HFF-Myc (cell line): Measurements from ENCODE around the gene ORMDL2.

Experiments used
- DNase-seq: peaks from one replicate; pipeline ENCODE4 v3.0.0-alpha.2; 2011; ENCODE audit warnings: low read depth; ENCODE audit errors: extremely low read depth
- H3K4me3 ChIP-seq: replicated peaks from 2 replicates; pipeline ENCODE4 v1.5.1; 2011; ENCODE audit warnings: low read depth, mild to moderate bottlenecking, control low read depth, low read length
- TF ChIP-seq, protein P1 (sequence below): IDR thresholded peaks from 2 replicates; pipeline ENCODE4 v1.5.1; 2012; ENCODE audit warnings: mild to moderate bottlenecking, low read depth, low read length, control low read depth; ENCODE audit errors: missing control alignments

The ORMDL2 gene

GRCh38 chr12:55823419-55823818 lies 5.6 kb downstream of the ORMDL2 start:
- DNase-seq, result no peak
- no peak overlapping the region for H3K4me3 ChIP-seq
- TF ChIP-seq, protein P1, sequence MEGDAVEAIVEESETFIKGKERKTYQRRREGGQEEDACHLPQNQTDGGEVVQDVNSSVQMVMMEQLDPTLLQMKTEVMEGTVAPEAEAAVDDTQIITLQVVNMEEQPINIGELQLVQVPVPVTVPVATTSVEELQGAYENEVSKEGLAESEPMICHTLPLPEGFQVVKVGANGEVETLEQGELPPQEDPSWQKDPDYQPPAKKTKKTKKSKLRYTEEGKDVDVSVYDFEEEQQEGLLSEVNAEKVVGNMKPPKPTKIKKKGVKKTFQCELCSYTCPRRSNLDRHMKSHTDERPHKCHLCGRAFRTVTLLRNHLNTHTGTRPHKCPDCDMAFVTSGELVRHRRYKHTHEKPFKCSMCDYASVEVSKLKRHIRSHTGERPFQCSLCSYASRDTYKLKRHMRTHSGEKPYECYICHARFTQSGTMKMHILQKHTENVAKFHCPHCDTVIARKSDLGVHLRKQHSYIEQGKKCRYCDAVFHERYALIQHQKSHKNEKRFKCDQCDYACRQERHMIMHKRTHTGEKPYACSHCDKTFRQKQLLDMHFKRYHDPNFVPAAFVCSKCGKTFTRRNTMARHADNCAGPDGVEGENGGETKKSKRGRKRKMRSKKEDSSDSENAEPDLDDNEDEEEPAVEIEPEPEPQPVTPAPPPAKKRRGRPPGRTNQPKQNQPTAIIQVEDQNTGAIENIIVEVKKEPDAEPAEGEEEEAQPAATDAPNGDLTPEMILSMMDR, result no peak

DNA sequence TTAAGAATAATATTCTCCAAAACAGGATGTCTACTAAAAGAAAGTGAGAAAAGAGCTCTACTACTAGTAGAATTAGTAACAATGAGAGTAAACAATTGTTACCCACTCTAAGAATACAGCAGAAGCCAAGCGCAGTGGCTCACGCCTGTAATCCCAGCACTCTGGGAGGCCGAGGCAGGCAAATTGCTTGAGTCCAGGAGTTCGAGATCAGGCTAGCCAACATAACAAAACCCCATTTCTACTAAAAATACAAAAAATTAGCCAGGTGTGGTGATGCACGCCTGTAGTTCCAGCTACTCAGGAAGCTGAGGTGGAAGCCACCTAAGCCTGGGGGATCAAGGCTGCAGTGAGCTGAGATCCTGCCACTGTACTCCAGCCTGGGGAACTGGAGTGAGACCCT lies 6.9 kb downstream of the ORMDL2 start:
- H3K4me3 ChIP-seq, result no peak overlapping the region
- DNase-seq, result no peak
- TF ChIP-seq, protein P1, result no peak

- TF ChIP-seq, protein P1, result no peak
Measured at GRCh38 chr12:55827806-55828205, 10.0 kb downstream of the ORMDL2 start.

GRCh38 chr12:55828357-55828756 lies 10.5 kb downstream of the ORMDL2 start:
- TF ChIP-seq, protein P1, result no peak
- no peak for DNase-seq
- H3K4me3 ChIP-seq, result peak overlapping the region; percentile 89

More at GRCh38 chr12:55827806-55828205, 10.0 kb downstream of the ORMDL2 start:
- H3K4me3 ChIP-seq, result no peak overlapping the region; the same call in 1 of the 2 replicates
- no peak for DNase-seq

DNA sequence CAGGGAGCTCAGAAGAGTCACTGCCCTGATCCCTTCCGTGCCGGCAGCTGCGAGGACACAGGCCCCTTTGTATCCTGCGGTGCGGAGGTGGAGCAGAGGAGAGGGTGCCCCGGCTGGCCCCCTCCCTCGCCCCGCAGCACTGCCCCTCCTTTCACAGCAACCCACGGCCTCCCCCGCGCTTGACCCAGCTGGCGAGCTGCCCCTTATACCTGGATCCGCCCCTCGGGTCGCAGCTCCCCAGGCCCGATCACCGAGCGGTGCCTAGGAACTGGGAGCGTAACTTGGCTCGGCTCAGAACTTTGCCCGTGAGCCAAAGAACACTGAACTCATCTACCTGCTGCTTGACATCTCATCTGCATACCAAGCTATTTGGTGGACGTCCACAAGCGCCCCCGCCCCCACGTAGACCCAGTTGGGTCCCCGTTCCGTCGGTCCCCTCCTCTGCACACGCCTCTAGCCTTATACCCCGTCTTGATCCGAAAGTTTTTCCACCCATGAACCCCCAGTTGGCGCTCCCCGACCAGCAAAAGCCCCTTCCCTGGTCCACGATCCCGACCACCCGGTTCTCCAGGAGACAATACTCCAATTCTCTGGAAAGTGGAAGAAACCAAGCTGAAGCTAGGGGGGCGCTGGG lies 12.2 kb downstream of the ORMDL2 start:
- TF ChIP-seq, protein P1, result no peak
- no peak for DNase-seq

DNA sequence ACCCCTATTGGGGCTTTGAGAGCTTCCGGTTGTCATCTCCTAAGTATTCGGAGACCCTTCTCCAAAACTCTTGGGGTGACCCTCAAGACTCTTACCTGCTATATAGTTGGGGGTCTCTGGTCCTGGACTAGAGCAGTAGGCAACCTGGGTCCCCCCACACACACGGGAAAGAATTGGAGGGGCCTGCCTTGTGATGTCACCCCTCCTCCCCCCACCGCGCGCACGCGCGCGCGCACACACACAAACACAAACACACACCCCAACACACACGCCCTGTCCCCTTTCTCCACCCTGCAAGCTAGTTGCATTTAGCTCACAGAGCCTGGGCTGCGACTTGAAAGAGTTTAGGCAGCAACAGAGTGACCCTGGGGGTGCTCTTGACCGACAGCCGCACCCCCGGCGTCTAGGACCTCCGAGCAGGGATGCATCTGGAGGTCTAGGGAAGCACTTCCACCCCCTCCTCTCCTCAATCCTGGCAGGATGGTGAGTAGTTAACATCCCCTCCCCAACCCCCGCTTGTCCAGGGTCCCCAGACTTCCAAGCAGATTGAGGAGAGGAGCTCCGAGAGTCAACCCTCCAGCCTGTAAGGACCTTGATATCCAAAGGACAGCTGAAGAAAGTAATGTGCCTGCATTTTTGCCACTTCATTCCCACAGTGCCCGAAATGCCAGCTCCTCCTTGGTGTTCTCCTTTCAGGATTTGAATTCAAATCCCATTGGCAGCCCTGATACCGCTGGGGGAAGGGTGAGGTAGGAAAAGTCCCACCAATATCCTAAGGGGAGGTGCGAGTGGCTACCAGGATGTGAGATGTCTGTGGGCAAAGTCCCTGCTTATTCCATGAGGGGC lies 13.0 kb downstream of the ORMDL2 start:
- TF ChIP-seq, protein P1, result no peak
- peak overlapping the region; percentile 89 for H3K4me3 ChIP-seq
- DNase-seq, result no peak

More for the DNA sequence above, 12.2 kb downstream of the ORMDL2 start:
- H3K4me3 ChIP-seq, result peak overlapping the region; percentile 89
